Measurements from ENCODE around the gene C5orf15.
"Not testable (repeated sequence)": the region's sequence is repeated elsewhere in the genome, so short reads cannot be mapped to it uniquely, and the experiment has no call there.

Gene C5orf15

GRCh38 chr5:133942614-133943474, 25.6 kb downstream of the C5orf15 start:
- TF ChIP-seq ZFX (IDR thresholded peaks at IDR 0.05; ENCODE audit: borderline replicate concordance): no peak
- TF ChIP-seq CTCF (IDR thresholded peaks at IDR 0.05): no peak
- H3K27ac ChIP-seq: no peak overlapping the region

- no peak overlapping the region for H3K27ac ChIP-seq
- TF ChIP-seq ZFX (IDR thresholded peaks at IDR 0.05; ENCODE audit: borderline replicate concordance) (no peak), CTCF (IDR thresholded peaks at IDR 0.05) (no peak)
Observed at GRCh38 chr5:133941456-133942196, 26.8 kb downstream of the C5orf15 start.

GRCh38 chr5:133939668-133940067, 28.8 kb downstream of the C5orf15 start:
- no peak overlapping the region for H3K27ac ChIP-seq
- TF ChIP-seq ZFX (IDR thresholded peaks at IDR 0.05; ENCODE audit: borderline replicate concordance) (no peak), CTCF (IDR thresholded peaks at IDR 0.05) (no peak)

- no peak overlapping the region for H3K27ac ChIP-seq
- TF ChIP-seq ZFX (IDR thresholded peaks at IDR 0.05; ENCODE audit: borderline replicate concordance): no peak
- TF ChIP-seq CTCF (IDR thresholded peaks at IDR 0.05): no peak
Observed at GRCh38 chr5:133938929-133939328, 29.5 kb downstream of the C5orf15 start.

GRCh38 chr5:133938039-133938821, 30.2 kb downstream of the C5orf15 start:
- no peak overlapping the region for H3K27ac ChIP-seq
- TF ChIP-seq ZFX (IDR thresholded peaks at IDR 0.05; ENCODE audit: borderline replicate concordance) (no peak), CTCF (IDR thresholded peaks at IDR 0.05) (no peak)

- not testable (repeated sequence) for H3K27ac ChIP-seq
Observed at GRCh38 chr5:133937628-133938027, 30.8 kb downstream of the C5orf15 start.

- no peak overlapping the region for H3K27ac ChIP-seq
- TF ChIP-seq CTCF (IDR thresholded peaks at IDR 0.05): no peak
- TF ChIP-seq ZFX (IDR thresholded peaks at IDR 0.05; ENCODE audit: borderline replicate concordance): no peak
Observed at GRCh38 chr5:133936651-133937015, 31.8 kb downstream of the C5orf15 start.

- not testable (repeated sequence) for H3K27ac ChIP-seq
Observed at GRCh38 chr5:133935991-133936650, 32.3 kb downstream of the C5orf15 start.

Measured in 22Rv1 (cell line).